GM10248 (cell line): ENCODE data around the gene EIF2A.

Source experiments
- CTCF ChIA-PET: fragments of 300-600 bp; sonication (Branson Sonifier 250); formaldehyde crosslinking; extraction: SDS; loops from one replicate; lab custom pipeline; 2021; ENCODE audit warnings: antibody characterized with exemption; lab: Yijun Ruan, JAX
- POLR2A ChIA-PET: fragments of 350-650 bp; sonication (Branson Sonifier 250); formaldehyde crosslinking; extraction: SDS; loops from one replicate; lab custom pipeline; 2020; ENCODE audit warnings: antibody characterized with exemption; lab: Yijun Ruan, JAX
- DNase-seq: peaks from one replicate; pipeline ENCODE4 v3.0.0; 2012; ENCODE audit errors: extremely low spot score
- TF ChIP-seq, protein P1 (sequence below): IDR thresholded peaks from 2 replicates; pipeline ENCODE4 v1.5.1; 2012; ENCODE audit warnings: mild to moderate bottlenecking, low read depth; ENCODE audit errors: extremely low read depth, missing control alignments, control extremely low read depth

EIF2A gene

GRCh38 chr3:150511122-150511821 is 35.3 kb upstream of the EIF2A start:
- DNase-seq, result no peak
- CTCF ChIA-PET, result interaction anchor here (1.9 kb wide), 1 partner anchor 16 kb away, joined by 7 read pairs; no protein-coding TSS in a partner anchor
- TF ChIP-seq, protein P1, sequence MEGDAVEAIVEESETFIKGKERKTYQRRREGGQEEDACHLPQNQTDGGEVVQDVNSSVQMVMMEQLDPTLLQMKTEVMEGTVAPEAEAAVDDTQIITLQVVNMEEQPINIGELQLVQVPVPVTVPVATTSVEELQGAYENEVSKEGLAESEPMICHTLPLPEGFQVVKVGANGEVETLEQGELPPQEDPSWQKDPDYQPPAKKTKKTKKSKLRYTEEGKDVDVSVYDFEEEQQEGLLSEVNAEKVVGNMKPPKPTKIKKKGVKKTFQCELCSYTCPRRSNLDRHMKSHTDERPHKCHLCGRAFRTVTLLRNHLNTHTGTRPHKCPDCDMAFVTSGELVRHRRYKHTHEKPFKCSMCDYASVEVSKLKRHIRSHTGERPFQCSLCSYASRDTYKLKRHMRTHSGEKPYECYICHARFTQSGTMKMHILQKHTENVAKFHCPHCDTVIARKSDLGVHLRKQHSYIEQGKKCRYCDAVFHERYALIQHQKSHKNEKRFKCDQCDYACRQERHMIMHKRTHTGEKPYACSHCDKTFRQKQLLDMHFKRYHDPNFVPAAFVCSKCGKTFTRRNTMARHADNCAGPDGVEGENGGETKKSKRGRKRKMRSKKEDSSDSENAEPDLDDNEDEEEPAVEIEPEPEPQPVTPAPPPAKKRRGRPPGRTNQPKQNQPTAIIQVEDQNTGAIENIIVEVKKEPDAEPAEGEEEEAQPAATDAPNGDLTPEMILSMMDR, result no peak
- POLR2A ChIA-PET, result no interaction called here

GRCh38 chr3:150515210-150515609 is 31.4 kb upstream of the EIF2A start:
- TF ChIP-seq, protein P1, result no peak
- ChIA-PET CTCF (interaction anchor here (1.2 to 1.4 kb wide), 2 partner anchors 13 to 106 kb away, joined by 3 to 4 read pairs; no protein-coding TSS in a partner anchor), POLR2A (no interaction called here)
- DNase-seq, result no peak

DNA sequence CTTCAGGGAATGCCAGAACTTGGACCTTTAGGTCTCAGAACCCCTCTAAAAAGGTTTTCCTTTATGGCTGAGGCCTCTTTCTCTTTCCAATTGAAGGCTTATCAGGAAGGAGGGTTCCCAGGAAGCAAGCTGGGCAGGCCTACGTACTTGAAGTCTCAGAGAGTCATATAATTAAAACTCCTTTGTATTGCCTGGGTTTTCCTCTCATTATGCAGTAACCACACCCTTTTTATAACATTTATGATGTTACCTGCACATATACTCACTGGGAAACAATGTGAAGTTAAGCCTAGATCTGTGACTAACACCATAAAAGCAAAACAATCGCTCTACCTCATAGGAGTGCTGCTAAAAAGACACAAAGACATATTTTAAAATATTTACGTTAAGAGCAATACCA is 27.6 kb upstream of the EIF2A start:
- ChIA-PET CTCF (interaction anchor here (1.0 kb wide), 1 partner anchor 23 kb away, joined by 3 read pairs; no protein-coding TSS in a partner anchor), POLR2A (no interaction called here)
- TF ChIP-seq, protein P1, result no peak
- DNase-seq, result no peak

GRCh38 chr3:150520408-150520807 is 26.2 kb upstream of the EIF2A start:
- CTCF ChIA-PET, result interaction anchor here (0.8 to 1.1 kb wide), 2 partner anchors 19 to 25 kb away, joined by 3 read pairs; no protein-coding TSS in a partner anchor
- POLR2A ChIA-PET, result no interaction called here
- TF ChIP-seq, protein P1, result no peak
- no peak for DNase-seq

GRCh38 chr3:150521463-150521862 is 25.1 kb upstream of the EIF2A start:
- no peak for DNase-seq
- POLR2A ChIA-PET, result no interaction called here
- TF ChIP-seq, protein P1, result no peak
- CTCF ChIA-PET, result interaction anchor here (1.1 kb wide), 1 partner anchor 26 kb away, joined by 3 read pairs; no protein-coding TSS in a partner anchor

DNA sequence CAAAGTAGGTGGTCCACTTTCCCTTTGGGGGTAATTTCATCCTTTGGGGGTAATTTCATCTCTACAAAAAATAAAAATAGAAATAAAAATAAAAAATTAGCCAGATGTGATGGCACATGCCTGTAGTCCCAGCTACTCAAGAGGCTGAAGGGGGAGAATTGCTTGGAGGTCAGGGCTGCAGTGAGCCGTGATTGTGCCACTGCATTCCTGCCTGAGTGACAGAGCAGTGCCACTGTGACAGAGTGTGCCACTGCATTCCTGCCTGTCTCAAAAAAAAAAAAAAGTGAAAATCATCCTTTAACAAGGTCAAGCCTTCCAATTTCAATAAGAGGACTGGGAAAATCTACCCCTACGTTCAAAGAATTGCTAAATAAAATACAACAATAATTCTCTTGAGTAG is 23.0 kb upstream of the EIF2A start:
- no peak for DNase-seq
- TF ChIP-seq, protein P1, result no peak
- POLR2A ChIA-PET, result no interaction called here
- CTCF ChIA-PET, result interaction anchor here (1.2 kb wide), 1 partner anchor 310 kb away, joined by 3 read pairs; no protein-coding TSS in a partner anchor
